GM12801 (cell line): Measurements from ENCODE around the gene PCDHB2.

Source experiments
- CTCF ChIP-seq: IDR thresholded peaks from one replicate; pipeline ENCODE4 v1.5.1; 2011; ENCODE audit warnings: control low read depth; ENCODE audit not compliant: insufficient read length; ENCODE audit errors: extremely low read depth

Gene PCDHB2

GRCh38 chr5:141135030-141135717 lies 40.8 kb downstream of the PCDHB2 start, which contains the start of gene PCDHB5:
Gene PCDHB5 (plus strand): TSS chr5:141135206. CDS start chr5:141135435, 229 bp downstream.
- no peak for TF ChIP-seq CTCF

GRCh38 chr5:141135718-141136266 lies 41.4 kb downstream of the PCDHB2 start:
- TF ChIP-seq CTCF, result no peak
